Central memory CD8-positive, alpha-beta T cell (primary cell): ENCODE data around the gene TRIM27.
A peak's percentile ranks its signal among the peaks of the same experiment; 100 is the strongest.

Experiments used
- ATAC-seq: fragments of 150-1000 bp; cut with Tn5 transposase; replicated peaks from 2 replicates; pipeline ENCODE4 v1.10.0; 2022; ENCODE audit warnings: mild to moderate bottlenecking, moderate FRiP score, moderate number of reproducible peaks; ENCODE audit not compliant: poor library complexity, severe bottlenecking; ENCODE audit errors: extremely low read depth
- DNase-seq, 2 donors: peaks; one replicate each; pipeline ENCODE4 v3.0.0; 2021; ENCODE audit warnings: low spot score in 2 of 2
- H3K27ac Mint-ChIP-seq: one replicate; pipeline ENCODE4 v1.8.0; 2022; ENCODE audit warnings: low read depth, mild to moderate bottlenecking, moderate library complexity, mixed read lengths
- H3K27me3 Mint-ChIP-seq: one replicate; pipeline ENCODE4 v1.8.0; 2022; ENCODE audit warnings: mixed read lengths
- H3K36me3 Mint-ChIP-seq: one replicate; pipeline ENCODE4 v1.8.0; 2022; ENCODE audit warnings: mild to moderate bottlenecking, moderate library complexity, mixed read lengths; ENCODE audit not compliant: insufficient read depth
- H3K4me1 Mint-ChIP-seq: one replicate; pipeline ENCODE4 v1.8.0; 2022; ENCODE audit warnings: mixed read lengths
- H3K4me3 Mint-ChIP-seq: one replicate; pipeline ENCODE4 v1.8.0; 2022; ENCODE audit warnings: mild to moderate bottlenecking, moderate library complexity, mixed read lengths
- H3K9me3 Mint-ChIP-seq: one replicate; pipeline ENCODE4 v1.8.0; 2022; ENCODE audit warnings: mixed read lengths

TRIM27 gene

GRCh38 chr6:28900577-28901256 is 23.1 kb downstream of the TRIM27 start:
- H3K36me3 Mint-ChIP-seq: peaks cover 46% of the 10 kb centered on the region
- H3K4me1 Mint-ChIP-seq: peaks cover 14% of the 10 kb centered on the region
- H3K9me3 Mint-ChIP-seq: no peaks in the 10 kb centered on the region

GRCh38 chr6:28898710-28898965 is 25.1 kb downstream of the TRIM27 start:
- H3K36me3 Mint-ChIP-seq: peaks cover 43% of the 10 kb centered on the region
- peak overlapping the region; percentile 100 for H3K27ac Mint-ChIP-seq

More at GRCh38 chr6:28900577-28901256, 23.1 kb downstream of the TRIM27 start:
- DNase-seq (no peak), ATAC-seq (no peak)
- no peak overlapping the region for H3K4me3 Mint-ChIP-seq
- H3K27ac Mint-ChIP-seq: no peak overlapping the region
- peaks cover 7% of the 10 kb centered on the region for H3K27me3 Mint-ChIP-seq

GRCh38 chr6:28897369-28897745 is 26.4 kb downstream of the TRIM27 start:
- H3K36me3 Mint-ChIP-seq: peaks cover 31% of the 10 kb centered on the region
- no peak for ATAC-seq
- peak overlapping the region; percentile 100 for H3K27ac Mint-ChIP-seq
- peak overlapping the region; percentile 97 for H3K4me3 Mint-ChIP-seq
- peaks cover 7% of the 10 kb centered on the region for H3K27me3 Mint-ChIP-seq
- no peak for DNase-seq
- H3K4me1 Mint-ChIP-seq: peaks cover 14% of the 10 kb centered on the region
- H3K9me3 Mint-ChIP-seq: no peaks in the 10 kb centered on the region

More at GRCh38 chr6:28898710-28898965, 25.1 kb downstream of the TRIM27 start:
- DNase-seq (no peak), ATAC-seq (no peak)
- Mint-ChIP-seq H3K4me1 (peaks cover 14% of the 10 kb centered on the region), H3K9me3 (no peaks in the 10 kb centered on the region), H3K27me3 (peaks cover 7% of the 10 kb centered on the region), H3K4me3 (peak overlapping the region; percentile 77)

- DNase-seq: peak; percentile 31 to 52
- Mint-ChIP-seq H3K9me3 (no peaks in the 10 kb centered on the region), H3K36me3 (peaks cover 30% of the 10 kb centered on the region), H3K27ac (peak overlapping the region; percentile 100), H3K4me3 (peak overlapping the region; percentile 97), H3K27me3 (peaks cover 7% of the 10 kb centered on the region), H3K4me1 (peaks cover 14% of the 10 kb centered on the region)
- peak; percentile 16 for ATAC-seq
Measured at GRCh38 chr6:28896505-28897368, 27.0 kb downstream of the TRIM27 start.

GRCh38 chr6:28895131-28895812 is 28.5 kb downstream of the TRIM27 start:
- H3K27ac Mint-ChIP-seq: peak overlapping the region; percentile 100

GRCh38 chr6:28893172-28893799 is 30.5 kb downstream of the TRIM27 start:
- Mint-ChIP-seq H3K4me3 (peak overlapping the region; percentile 23), H3K27ac (no peak overlapping the region), H3K4me1 (peaks cover 14% of the 10 kb centered on the region), H3K9me3 (no peaks in the 10 kb centered on the region), H3K27me3 (peaks cover 7% of the 10 kb centered on the region), H3K36me3 (peaks cover 29% of the 10 kb centered on the region)
- ATAC-seq (no peak), DNase-seq (no peak)

More at GRCh38 chr6:28895131-28895812, 28.5 kb downstream of the TRIM27 start:
- peak; percentile 86 to 92 for DNase-seq
- peak; percentile 74 for ATAC-seq
- peaks cover 29% of the 10 kb centered on the region for H3K36me3 Mint-ChIP-seq
- no peaks in the 10 kb centered on the region for H3K9me3 Mint-ChIP-seq
- peaks cover 7% of the 10 kb centered on the region for H3K27me3 Mint-ChIP-seq
- peak overlapping the region; percentile 97 for H3K4me3 Mint-ChIP-seq
- peaks cover 14% of the 10 kb centered on the region for H3K4me1 Mint-ChIP-seq

- no peak for ATAC-seq
- H3K4me3 Mint-ChIP-seq: no peak overlapping the region
Measured at GRCh38 chr6:28892525-28892924, 31.3 kb downstream of the TRIM27 start.

GRCh38 chr6:28887796-28888496 is 35.8 kb downstream of the TRIM27 start:
- Mint-ChIP-seq H3K9me3 (no peaks in the 10 kb centered on the region), H3K27ac (no peak overlapping the region), H3K27me3 (no peaks in the 10 kb centered on the region), H3K4me1 (peaks cover 14% of the 10 kb centered on the region), H3K4me3 (no peak overlapping the region), H3K36me3 (peaks cover 17% of the 10 kb centered on the region)
- no peak for ATAC-seq
- no peak for DNase-seq

More at GRCh38 chr6:28892525-28892924, 31.3 kb downstream of the TRIM27 start:
- no peak for DNase-seq
- H3K27me3 Mint-ChIP-seq: peaks cover 7% of the 10 kb centered on the region
- H3K9me3 Mint-ChIP-seq: no peaks in the 10 kb centered on the region
- peaks cover 26% of the 10 kb centered on the region for H3K36me3 Mint-ChIP-seq
- peaks cover 14% of the 10 kb centered on the region for H3K4me1 Mint-ChIP-seq
- H3K27ac Mint-ChIP-seq: no peak overlapping the region

- H3K4me3 Mint-ChIP-seq: no peak overlapping the region
- no peaks in the 10 kb centered on the region for H3K9me3 Mint-ChIP-seq
- H3K4me1 Mint-ChIP-seq: peaks cover 19% of the 10 kb centered on the region
- H3K36me3 Mint-ChIP-seq: peaks cover 26% of the 10 kb centered on the region
- DNase-seq (no peak), ATAC-seq (no peak)
- no peak overlapping the region for H3K27ac Mint-ChIP-seq
- H3K27me3 Mint-ChIP-seq: peaks cover 3% of the 10 kb centered on the region
Measured at GRCh38 chr6:28886079-28886439, 37.7 kb downstream of the TRIM27 start.

GRCh38 chr6:28884423-28885131 is 39.2 kb downstream of the TRIM27 start:
- peak overlapping the region; percentile 47 for H3K27ac Mint-ChIP-seq
- no peaks in the 10 kb centered on the region for H3K9me3 Mint-ChIP-seq
- H3K4me3 Mint-ChIP-seq: peak overlapping the region; percentile 77
- H3K27me3 Mint-ChIP-seq: peaks cover 9% of the 10 kb centered on the region
- peak; percentile 81 for ATAC-seq
- H3K36me3 Mint-ChIP-seq: peaks cover 31% of the 10 kb centered on the region
- DNase-seq: peak; percentile 65 to 86
- H3K4me1 Mint-ChIP-seq: peaks cover 24% of the 10 kb centered on the region

- H3K4me1 Mint-ChIP-seq: peaks cover 24% of the 10 kb centered on the region
- H3K36me3 Mint-ChIP-seq: peaks cover 29% of the 10 kb centered on the region
- H3K27me3 Mint-ChIP-seq: peaks cover 26% of the 10 kb centered on the region
- H3K9me3 Mint-ChIP-seq: no peaks in the 10 kb centered on the region
- DNase-seq: peak; percentile 34 to 44
- H3K4me3 Mint-ChIP-seq: peak overlapping the region; percentile 72
- H3K27ac Mint-ChIP-seq: peak overlapping the region; percentile 94
- ATAC-seq: no peak
Measured at GRCh38 chr6:28880894-28881780, 42.6 kb downstream of the TRIM27 start.
